K562 (cell line): ENCODE data around the gene TGFBR2. TPM values are rescaled to one million over a fixed set of nuclear protein-coding genes. Genes with fewer than 3 reads are reported as not detected.

Experiments used
- ATAC-seq: fragments of 200-7000 bp; cut with Tn5 transposase; 3 replicates; pipeline ENCODE4 v1.9.1; 2020; ENCODE audit warnings: moderate library complexity
- BruUV-seq: library from RNA; stranded (reverse); fragments of 400-500 nt; replicated peaks from 2 replicates; lab custom pipeline; 2021; lab: Mats Ljungman, UMichigan
- CTCF ChIA-PET: fragments of 300-600 bp; formaldehyde crosslinking; extraction: SDS; loops from one replicate; lab custom pipeline; 2021; ENCODE audit warnings: low intra/inter-chr PET ratio; lab: Yijun Ruan, JAX
- POLR2A ChIA-PET: fragments of 300-600, 350-650 bp; sonication (Branson Sonifier 250); formaldehyde crosslinking; extraction: SDS; loops from one replicate; lab custom pipeline; 2021; ENCODE audit warnings: antibody characterized with exemption, inconsistent platforms; lab: Yijun Ruan, JAX
- DNase-seq, 4 experiments: peaks; one replicate each; pipeline versions ENCODE4 v3.0.0 to v3.0.0-alpha.2; 2011 to 2018; ENCODE audit warnings: low spot score in 3 of 4, mixed read lengths in 3 of 4; ENCODE audit errors: extremely low read depth in 1 of 4
- FAIRE-seq: peaks from 2 replicates; lab custom pipeline; 2011; peaks lifted over from hg19 to GRCh38; lab: Jason Lieb, UNC
- H2AFZ ChIP-seq: 2 replicates; pipeline ENCODE4 v1.6.0; 2011; ENCODE audit warnings: low read depth, low read length, control low read depth, inconsistent platforms
- H3K27ac ChIP-seq: fragments of 200-600 bp; 3 replicates; pipeline ENCODE4 v1.8.0; 2011; ENCODE audit warnings: low read depth, mild to moderate bottlenecking, control low read depth, inconsistent platforms, low read length, moderate library complexity, mixed read lengths; ENCODE audit errors: extremely low read depth
- H3K27me3 ChIP-seq, 2 experiments: fragments of 300-600 bp in 1 of 2; 2 replicates in 1 of 2; 3 replicates in 1 of 2; pipeline versions ENCODE4 v1.6.0 to v1.8.0; 2011; ENCODE audit warnings: inconsistent platforms in 2 of 2, low read length in 2 of 2, mild to moderate bottlenecking in 1 of 2, mixed read lengths in 1 of 2, moderate library complexity in 1 of 2; ENCODE audit not compliant: control insufficient read depth in 2 of 2, insufficient read depth in 2 of 2
- H3K36me3 ChIP-seq: fragments of 300-600 bp; 3 replicates; pipeline ENCODE4 v1.8.0; 2011; ENCODE audit warnings: mild to moderate bottlenecking, low read length, inconsistent platforms; ENCODE audit not compliant: control insufficient read depth, insufficient read depth
- H3K4me1 ChIP-seq, 2 experiments: fragments of 200-600 bp in 1 of 2; replicated peaks in 1 of 2; 2 replicates in 1 of 2; 3 replicates in 1 of 2; pipeline versions ENCODE4 v1.5.1 to v1.8.0; 2011; ENCODE audit warnings: inconsistent platforms in 2 of 2, low read length in 2 of 2, mild to moderate bottlenecking in 1 of 2, mixed read lengths in 1 of 2, moderate library complexity in 1 of 2; ENCODE audit not compliant: control insufficient read depth in 2 of 2, insufficient read depth in 2 of 2
- H3K4me2 ChIP-seq: 2 replicates; pipeline ENCODE4 v1.6.1; 2011; ENCODE audit warnings: low read length, control low read depth, inconsistent platforms, mixed read lengths; ENCODE audit not compliant: insufficient read depth
- H3K4me3 ChIP-seq: fragments of 200-600 bp; sonication (generic), shearing (Covaris generic); 2 replicates; pipeline ENCODE4 v1.5.1; 2016; ENCODE audit warnings: control low read depth, inconsistent platforms
- H3K79me2 ChIP-seq: fragments of 200-600 bp; 3 replicates; pipeline ENCODE4 v1.8.0; 2011; ENCODE audit warnings: low read length, inconsistent platforms; ENCODE audit not compliant: control insufficient read depth, insufficient read depth
- H3K9ac ChIP-seq, 2 experiments: 2 replicates each; pipeline versions ENCODE4 v1.6.0 to v1.6.1; 2011; ENCODE audit warnings: low read depth in 2 of 2, low read length in 2 of 2, control low read depth in 1 of 2, inconsistent platforms in 1 of 2, mild to moderate bottlenecking in 1 of 2, mixed read lengths in 1 of 2; ENCODE audit not compliant: insufficient read depth in 1 of 2
- H3K9me1 ChIP-seq: one replicate; pipeline ENCODE4 v1.6.0; 2011; ENCODE audit warnings: inconsistent platforms, mild to moderate bottlenecking, low read length, moderate library complexity; ENCODE audit not compliant: control insufficient read depth, insufficient read depth
- H3K9me3 ChIP-seq: replicated peaks from 2 replicates; pipeline ENCODE4 v1.5.1; 2011; ENCODE audit warnings: low read depth, low read length, inconsistent platforms; ENCODE audit not compliant: control insufficient read depth, insufficient read depth
- H4K20me1 ChIP-seq: replicated peaks from 2 replicates; pipeline ENCODE4 v1.6.1; 2011; ENCODE audit warnings: low read length, inconsistent platforms, mixed read lengths; ENCODE audit not compliant: control insufficient read depth, insufficient read depth
- BDP1 ChIP-seq: IDR thresholded peaks from 3 replicates; pipeline ENCODE4 v1.6.1; 2011; ENCODE audit not compliant: insufficient read length, insufficient read depth
- CHD7 ChIP-seq: fragments of 200-600 bp; sonication (generic); IDR thresholded peaks from one replicate; pipeline ENCODE4 v1.6.1; 2012; ENCODE audit warnings: mild to moderate bottlenecking, low read depth, low read length, inconsistent platforms
- STAT6 ChIP-seq: sonication (generic); formaldehyde crosslinking; IDR thresholded peaks from 2 replicates; pipeline ENCODE4 v1.8.1; 2023; ENCODE audit warnings: mild to moderate bottlenecking, missing genetic modification reagents
- ZNF436 ChIP-seq: fragments of 250-450, 450-650 bp; sonication (Bioruptor Pico); formaldehyde crosslinking; IDR thresholded peaks from 2 replicates; pipeline ENCODE4 v1.7.0; 2020; ENCODE audit warnings: mild to moderate bottlenecking
- WGBS: fragments of 100-300 bp; shearing (Covaris generic); methylation state at CpG from one replicate; pipeline ENCODE4 v1.1.6; 2016; ENCODE audit warnings: low coverage, mixed read lengths; ENCODE audit not compliant: insufficient coverage; ENCODE audit errors: missing lambda C conversion rate; 5-methylcytosine and 5-hydroxymethylcytosine counted together
- in situ Hi-C: fragments of 300-500 bp; cut with MboI; formaldehyde crosslinking; loops from 4 replicates; pipeline ENCODE4 v1.15.0; 2018; ENCODE audit warnings: inconsistent platforms, mixed read lengths
- intact Hi-C: fragments of 100-400 bp; cut with micrococcal nuclease; formaldehyde crosslinking; loops from 2 replicates; pipeline ENCODE4 v1.14.2; 2022
- polyA plus RNA-seq, 8 experiments: library from polyadenylated mRNA; depleted of rRNA in 4 of 8; stranded (reverse) in 5 of 8; unstranded in 3 of 8; fragments of >200 nt; fragmentation: Nextera tagmentation in 2 of 8; fragmentation: Illumina TruSeq in 1 of 8; extraction: Ambion mirVana in 2 of 8; extraction: Trizol in 1 of 8; gene quantifications; 2 replicates each; pipeline versions ENCODE4 v1.2.1 to v1.2.3, GENCODE V29; 2011 to 2014; ENCODE audit warnings: inconsistent platforms in 1 of 8, missing spikeins in 1 of 8
- total RNA-seq, 7 experiments: library from RNA; depleted of rRNA in 6 of 7; stranded (reverse); fragments of >200 nt in 6 of 7; fragmentation: Illumina TruSeq in 2 of 7; extraction: Trizol in 2 of 7; gene quantifications; 2 replicates each; pipeline versions ENCODE4 v1.2.1 to v1.2.3, GENCODE V29; 2011 to 2021; ENCODE audit warnings: low replicate concordance in 1 of 7

Gene TGFBR2
- total and polyA plus RNA-seq, 9 of the 15 experiments (the other 6 are each of a cell fraction or from before 2014, with no cell fraction given), result 0.11 to 0.84 (median 0.24) TPM

DNA sequence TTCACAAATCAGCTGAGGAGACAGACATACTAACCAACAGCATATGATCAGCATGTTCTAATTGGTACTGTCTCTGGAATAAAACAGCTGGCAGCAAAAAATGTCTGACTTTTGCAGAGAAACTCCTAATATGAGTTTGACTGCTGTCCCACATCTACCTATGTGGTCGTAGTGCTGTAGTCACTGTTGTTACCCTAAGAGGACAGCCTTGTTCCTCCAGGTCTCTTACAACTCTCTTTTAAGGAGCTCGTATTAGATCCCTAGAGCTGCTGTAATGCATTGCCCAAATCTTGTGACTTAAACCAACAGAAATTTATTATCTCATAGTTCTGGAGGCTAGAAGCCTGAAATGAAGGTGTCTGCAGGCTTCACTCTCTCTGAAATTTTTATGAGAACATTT, 92.1 kb downstream of the TGFBR2 start:
- Histone ChIP-seq H3K9ac (no peak overlapping the region), H3K4me1 (no peaks in the 10 kb centered on the region), H3K27me3 (no peaks in the 10 kb centered on the region), H4K20me1 (no peaks in the 10 kb centered on the region), H3K36me3 (no peaks in the 10 kb centered on the region), H3K4me2 (no peak overlapping the region), H3K4me3 (no peak overlapping the region), H3K9me1 (no peaks in the 10 kb centered on the region), H3K27ac (no peak overlapping the region), H3K79me2 (no peaks in the 10 kb centered on the region), H3K9me3 (no peaks in the 10 kb centered on the region; the same call in 1 of the 2 replicates), H2AFZ (no peak overlapping the region)
- ChIA-PET CTCF (no interaction called here), POLR2A (no interaction called here)
- intact Hi-C loops, result no loop called here
- WGBS, result 0% methylated on average over 2 of the region's 2 CpGs
- DNase-seq (no peak), FAIRE-seq (no peak), ATAC-seq (no peak)
- in situ Hi-C loops, result no loop called here
- no TSS peak for BruUV-seq
- no peak for TF ChIP-seq BDP1
- TF ChIP-seq ZNF436, result no peak
- no peak for TF ChIP-seq STAT6 (CRISPR knock-in tag)
- TF ChIP-seq CHD7, result no peak
